ENCODE measurements around the gene TBC1D5. TPM values are rescaled to one million over a fixed set of nuclear protein-coding genes. Genes with fewer than 3 reads are reported as not detected.
A peak's percentile ranks its signal among the peaks of the same experiment; 100 is the strongest.

TBC1D5 gene
- total and polyA plus RNA-seq, 12 donors = 6.4 to 108 (median 70.7) TPM

DNA sequence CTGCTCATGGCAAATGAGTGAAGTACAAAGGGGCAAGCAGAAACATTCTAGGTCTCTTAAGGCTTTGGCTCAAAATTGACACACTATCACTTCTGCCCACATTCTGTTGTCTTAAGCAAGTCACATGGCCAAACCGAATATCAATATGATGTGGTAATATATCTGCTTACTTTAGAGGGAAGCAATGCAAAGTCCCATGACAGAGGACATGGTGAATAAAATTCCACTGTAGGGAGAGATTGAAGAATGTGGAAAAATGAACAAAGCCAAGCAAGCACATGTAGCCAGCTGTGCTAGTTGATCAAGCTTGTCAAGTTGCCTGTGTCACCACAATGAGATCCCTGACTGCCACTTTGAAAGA is 11.2 kb upstream of the TBC1D5 start:
- WGBS, 4 donors = 50 to 75% (median 58%) methylated on average over 1 of the region's 1 CpG
- no peak for DNase-seq

DNA sequence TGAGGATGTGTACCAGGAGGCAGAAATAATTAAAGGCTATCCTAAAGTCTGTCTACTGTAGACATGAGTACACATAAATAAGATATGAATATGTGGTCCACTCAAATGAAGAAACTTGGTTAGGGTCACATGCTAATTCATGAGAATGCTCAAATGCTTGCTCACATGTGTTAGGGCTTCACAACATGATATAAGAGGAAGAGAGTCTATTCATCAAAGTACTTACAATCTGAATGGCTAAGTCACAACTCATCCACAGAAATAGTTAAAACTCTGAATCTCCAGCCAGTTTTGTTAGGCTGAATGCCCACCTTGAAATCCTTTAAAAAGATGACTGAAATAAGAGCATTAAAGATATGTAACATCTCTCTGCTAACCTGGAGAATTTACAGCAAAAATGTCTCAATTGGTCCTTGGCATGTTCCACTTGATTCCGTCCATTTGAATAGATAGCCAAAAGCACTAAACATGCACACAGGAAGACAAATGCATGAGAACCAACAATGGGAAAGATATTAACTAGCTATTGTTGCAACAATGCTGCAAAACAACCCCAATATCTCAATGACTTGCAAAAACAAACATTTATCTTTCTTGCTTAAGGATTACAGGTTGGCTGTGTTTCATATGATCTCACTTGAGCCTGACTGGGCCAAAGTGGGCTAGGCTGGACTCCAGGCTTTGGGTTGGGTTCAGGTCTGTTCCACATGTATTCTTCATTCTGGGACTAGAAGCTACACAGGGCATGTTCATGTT is 10.6 kb upstream of the TBC1D5 start:
- Histone ChIP-seq H3K27ac (no peak overlapping the region), H3K27me3 (no peaks in the 10 kb centered on the region), H3K4me1 (replicated peaks in 1 of 2) (peaks cover 0 to 10% of the 10 kb centered on the region in 2 donors), H3K9me3 (replicated peaks in 1 of 3) (no peaks in the 10 kb centered on the region), H3K4me3 (no peak overlapping the region), H3K36me3 (replicated peaks in 1 of 2) (no peaks in the 10 kb centered on the region)
- WGBS, 4 donors = 68 to 92% (median 72%) methylated on average over 1 of the region's 1 CpG
- no peak for DNase-seq
- TF ChIP-seq, protein P1, sequence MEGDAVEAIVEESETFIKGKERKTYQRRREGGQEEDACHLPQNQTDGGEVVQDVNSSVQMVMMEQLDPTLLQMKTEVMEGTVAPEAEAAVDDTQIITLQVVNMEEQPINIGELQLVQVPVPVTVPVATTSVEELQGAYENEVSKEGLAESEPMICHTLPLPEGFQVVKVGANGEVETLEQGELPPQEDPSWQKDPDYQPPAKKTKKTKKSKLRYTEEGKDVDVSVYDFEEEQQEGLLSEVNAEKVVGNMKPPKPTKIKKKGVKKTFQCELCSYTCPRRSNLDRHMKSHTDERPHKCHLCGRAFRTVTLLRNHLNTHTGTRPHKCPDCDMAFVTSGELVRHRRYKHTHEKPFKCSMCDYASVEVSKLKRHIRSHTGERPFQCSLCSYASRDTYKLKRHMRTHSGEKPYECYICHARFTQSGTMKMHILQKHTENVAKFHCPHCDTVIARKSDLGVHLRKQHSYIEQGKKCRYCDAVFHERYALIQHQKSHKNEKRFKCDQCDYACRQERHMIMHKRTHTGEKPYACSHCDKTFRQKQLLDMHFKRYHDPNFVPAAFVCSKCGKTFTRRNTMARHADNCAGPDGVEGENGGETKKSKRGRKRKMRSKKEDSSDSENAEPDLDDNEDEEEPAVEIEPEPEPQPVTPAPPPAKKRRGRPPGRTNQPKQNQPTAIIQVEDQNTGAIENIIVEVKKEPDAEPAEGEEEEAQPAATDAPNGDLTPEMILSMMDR (IDR thresholded peaks at IDR 0.05) = no peak
- no peak for TF ChIP-seq POLR2A (IDR thresholded peaks at IDR 0.05)
- intact Hi-C loops (cut with DNase I) = no loop called here

More for the DNA sequence above, 11.2 kb upstream of the TBC1D5 start:
- Histone ChIP-seq H3K27ac (no peak overlapping the region), H3K36me3 (replicated peaks in 1 of 2) (no peaks in the 10 kb centered on the region), H3K9me3 (replicated peaks in 1 of 3) (no peaks in the 10 kb centered on the region), H3K4me3 (no peak overlapping the region), H3K27me3 (no peaks in the 10 kb centered on the region), H3K4me1 (replicated peaks in 1 of 2) (peaks cover 0 to 10% of the 10 kb centered on the region in 2 donors)
- intact Hi-C loops (cut with DNase I) = no loop called here
- TF ChIP-seq POLR2A (IDR thresholded peaks at IDR 0.05) = no peak
- TF ChIP-seq, protein P1 (IDR thresholded peaks at IDR 0.05) = no peak

DNA sequence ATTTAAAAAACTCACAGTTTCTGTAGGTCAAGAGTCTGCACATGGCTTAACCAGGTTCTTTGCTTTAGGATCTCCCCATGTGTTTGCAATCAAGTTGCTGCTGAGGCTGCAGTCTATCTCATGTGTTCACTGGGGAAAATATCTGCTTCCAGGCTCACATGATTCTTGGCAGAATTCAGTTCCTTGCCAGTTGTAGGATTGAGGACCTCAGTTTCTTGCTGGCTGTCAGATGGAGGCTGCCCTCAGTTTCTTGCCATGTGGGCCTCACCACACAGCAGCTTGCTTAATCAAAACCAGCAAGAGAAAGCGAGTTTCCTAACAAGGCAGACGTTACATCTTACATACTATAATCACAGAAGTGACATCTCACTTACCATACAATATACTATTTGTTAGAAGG is 10.0 kb upstream of the TBC1D5 start:
- WGBS, 4 donors = 75 to 94% (median 76%) methylated on average over 2 of the region's 2 CpGs
- Histone ChIP-seq H3K9me3 (replicated peaks in 1 of 3) (no peaks in the 10 kb centered on the region), H3K4me3 (no peak overlapping the region), H3K36me3 (replicated peaks in 1 of 2) (no peaks in the 10 kb centered on the region), H3K4me1 (replicated peaks in 1 of 2) (peaks cover 0 to 10% of the 10 kb centered on the region in 2 donors), H3K27ac (no peak overlapping the region), H3K27me3 (no peaks in the 10 kb centered on the region)
- intact Hi-C loops (cut with DNase I) = no loop called here
- TF ChIP-seq, protein P1 (IDR thresholded peaks at IDR 0.05) = no peak
- no peak for TF ChIP-seq POLR2A (IDR thresholded peaks at IDR 0.05)
- DNase-seq = no peak

DNA sequence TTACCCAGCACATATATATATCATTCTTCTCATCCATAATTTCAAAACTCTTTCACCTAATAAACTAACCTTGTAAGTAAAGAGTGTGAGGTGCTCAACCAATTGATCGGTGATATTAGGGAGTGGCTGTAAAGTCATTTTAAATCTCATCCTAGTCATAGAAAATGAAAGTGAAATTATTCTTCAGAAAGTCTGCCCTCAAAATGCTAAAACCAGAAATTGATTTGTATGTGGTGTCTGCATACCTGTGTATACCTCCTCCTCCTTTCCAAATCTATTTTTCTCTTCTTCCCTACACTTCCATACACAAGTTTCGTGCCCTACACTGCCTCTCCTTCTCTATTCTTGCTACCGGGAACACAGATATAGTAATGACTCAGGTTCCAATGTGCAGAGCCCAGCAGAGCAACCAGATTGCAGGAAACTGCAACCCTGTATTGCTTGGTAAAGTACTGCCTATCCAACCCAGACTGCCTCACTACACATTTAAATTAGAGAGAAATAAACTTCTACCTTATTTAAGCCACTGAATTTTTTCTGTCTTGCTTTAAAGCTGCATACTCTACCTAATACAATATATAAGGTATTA is 7.4 kb upstream of the TBC1D5 start:
- Histone ChIP-seq H3K9me3 (replicated peaks in 1 of 3) (no peaks in the 10 kb centered on the region), H3K36me3 (replicated peaks in 1 of 2) (no peaks in the 10 kb centered on the region), H3K27me3 (no peaks in the 10 kb centered on the region), H3K27ac (no peak overlapping the region), H3K4me3 (peak overlapping the region in 2 of 4 donors; percentile 0 to 62), H3K4me1 (replicated peaks in 1 of 2) (peaks cover 0 to 10% of the 10 kb centered on the region in 2 donors)
- 23 to 26% (median 25%) methylated on average over 3 of the region's 3 CpGs for WGBS, 4 donors
- peak in 1 of 7 donors; percentile 37 for DNase-seq
- TF ChIP-seq POLR2A (IDR thresholded peaks at IDR 0.05) = peak in 1 of 2 donors; percentile 15
- TF ChIP-seq, protein P1 (IDR thresholded peaks at IDR 0.05) = no peak
- intact Hi-C loops (cut with DNase I) = no loop called here
